ENCODE data around the gene KRTAP12-1.

GRCh38 chr21:44686000-44686781, 4.2 kb upstream of the KRTAP12-1 start:
- TF ChIP-seq CTCF (IDR thresholded peaks at IDR 0.05; ENCODE audit: poor library complexity) (no peak), EZH2 (IDR thresholded peaks at IDR 0.05; ENCODE audit: borderline replicate concordance) (no peak), EZH2phosphoT487 (IDR thresholded peaks at IDR 0.05; ENCODE audit: low read depth, severe bottlenecking, unreplicated experiment) (no peak)
